Measurements from ENCODE around the gene MRPL1. TPM values are rescaled to one million over a fixed set of nuclear protein-coding genes. Genes with fewer than 3 reads are reported as not detected.

The MRPL1 gene
- total and polyA plus RNA-seq, 2 of the 13 experiments (the other 11 are each of a cell fraction or from before 2014, with no cell fraction given) = 23.3 to 61.5 TPM

DNA sequence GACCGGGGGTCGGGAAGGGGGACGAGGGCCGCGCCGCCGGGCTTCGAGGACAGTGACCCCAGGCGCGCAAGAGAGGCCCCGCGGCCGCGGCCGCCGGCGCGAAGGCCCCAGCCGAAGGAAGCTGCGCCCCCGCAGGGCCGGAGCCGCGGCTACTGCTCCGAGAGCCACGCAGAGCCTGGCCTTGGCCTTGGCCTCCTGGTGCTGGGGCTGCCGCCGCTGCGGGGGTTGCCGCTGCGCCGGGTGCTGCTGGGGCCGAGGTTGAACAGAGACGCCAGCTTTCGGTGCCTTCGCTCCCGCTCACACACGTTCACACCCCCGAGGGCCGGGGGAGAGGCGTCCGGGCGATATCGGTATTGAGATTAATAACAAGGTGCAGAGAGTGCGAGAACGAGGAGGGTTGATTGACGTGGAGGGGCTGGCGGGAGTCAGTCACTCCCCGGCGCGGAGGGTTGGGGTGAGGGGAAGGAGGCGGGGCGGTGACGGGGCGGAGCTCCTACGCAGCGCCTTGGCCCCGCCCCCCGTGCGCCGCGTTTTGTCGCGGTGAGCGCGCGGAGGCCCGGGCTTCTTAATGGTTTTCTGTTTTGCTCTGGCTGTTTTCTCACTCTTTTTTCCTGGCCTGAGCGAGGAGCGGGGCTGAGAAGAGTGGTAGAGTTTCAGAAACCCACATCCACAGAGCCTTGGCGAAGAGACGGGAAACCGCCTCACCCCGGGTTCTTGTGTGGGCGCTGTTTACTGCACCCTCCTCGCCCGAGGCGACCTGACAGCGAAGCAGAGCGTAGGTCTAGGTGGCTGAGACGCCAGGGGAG lies 42.6 kb upstream of the MRPL1 start (continued):
- no peak for TF ChIP-seq HNRNPUL1 (IDR thresholded peaks at IDR 0.05; ENCODE audit: low read depth, low read length)
- TF ChIP-seq, protein P1, sequence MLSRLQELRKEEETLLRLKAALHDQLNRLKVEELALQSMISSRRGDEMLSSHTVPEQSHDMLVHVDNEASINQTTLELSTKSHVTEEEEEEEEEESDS (CRISPR knock-in tag; IDR thresholded peaks at IDR 0.05; ENCODE audit: borderline replicate concordance) = no peak
- TF ChIP-seq ZNF263 (CRISPR knock-in tag; IDR thresholded peaks at IDR 0.05) = no peak
- TF ChIP-seq, protein P2, sequence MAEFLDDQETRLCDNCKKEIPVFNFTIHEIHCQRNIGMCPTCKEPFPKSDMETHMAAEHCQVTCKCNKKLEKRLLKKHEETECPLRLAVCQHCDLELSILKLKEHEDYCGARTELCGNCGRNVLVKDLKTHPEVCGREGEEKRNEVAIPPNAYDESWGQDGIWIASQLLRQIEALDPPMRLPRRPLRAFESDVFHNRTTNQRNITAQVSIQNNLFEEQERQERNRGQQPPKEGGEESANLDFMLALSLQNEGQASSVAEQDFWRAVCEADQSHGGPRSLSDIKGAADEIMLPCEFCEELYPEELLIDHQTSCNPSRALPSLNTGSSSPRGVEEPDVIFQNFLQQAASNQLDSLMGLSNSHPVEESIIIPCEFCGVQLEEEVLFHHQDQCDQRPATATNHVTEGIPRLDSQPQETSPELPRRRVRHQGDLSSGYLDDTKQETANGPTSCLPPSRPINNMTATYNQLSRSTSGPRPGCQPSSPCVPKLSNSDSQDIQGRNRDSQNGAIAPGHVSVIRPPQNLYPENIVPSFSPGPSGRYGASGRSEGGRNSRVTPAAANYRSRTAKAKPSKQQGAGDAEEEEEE (CRISPR knock-in tag; IDR thresholded peaks at IDR 0.05; ENCODE audit: borderline replicate concordance) = no peak
- TF ChIP-seq, protein P3, sequence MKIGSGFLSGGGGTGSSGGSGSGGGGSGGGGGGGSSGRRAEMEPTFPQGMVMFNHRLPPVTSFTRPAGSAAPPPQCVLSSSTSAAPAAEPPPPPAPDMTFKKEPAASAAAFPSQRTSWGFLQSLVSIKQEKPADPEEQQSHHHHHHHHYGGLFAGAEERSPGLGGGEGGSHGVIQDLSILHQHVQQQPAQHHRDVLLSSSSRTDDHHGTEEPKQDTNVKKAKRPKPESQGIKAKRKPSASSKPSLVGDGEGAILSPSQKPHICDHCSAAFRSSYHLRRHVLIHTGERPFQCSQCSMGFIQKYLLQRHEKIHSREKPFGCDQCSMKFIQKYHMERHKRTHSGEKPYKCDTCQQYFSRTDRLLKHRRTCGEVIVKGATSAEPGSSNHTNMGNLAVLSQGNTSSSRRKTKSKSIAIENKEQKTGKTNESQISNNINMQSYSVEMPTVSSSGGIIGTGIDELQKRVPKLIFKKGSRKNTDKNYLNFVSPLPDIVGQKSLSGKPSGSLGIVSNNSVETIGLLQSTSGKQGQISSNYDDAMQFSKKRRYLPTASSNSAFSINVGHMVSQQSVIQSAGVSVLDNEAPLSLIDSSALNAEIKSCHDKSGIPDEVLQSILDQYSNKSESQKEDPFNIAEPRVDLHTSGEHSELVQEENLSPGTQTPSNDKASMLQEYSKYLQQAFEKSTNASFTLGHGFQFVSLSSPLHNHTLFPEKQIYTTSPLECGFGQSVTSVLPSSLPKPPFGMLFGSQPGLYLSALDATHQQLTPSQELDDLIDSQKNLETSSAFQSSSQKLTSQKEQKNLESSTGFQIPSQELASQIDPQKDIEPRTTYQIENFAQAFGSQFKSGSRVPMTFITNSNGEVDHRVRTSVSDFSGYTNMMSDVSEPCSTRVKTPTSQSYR (CRISPR knock-in tag; IDR thresholded peaks at IDR 0.05; ENCODE audit: borderline replicate concordance) = peak; percentile 20
- no peak for TF ChIP-seq GTF2F1 (IDR thresholded peaks at IDR 0.05; ENCODE audit: low read length)
- TF ChIP-seq, protein P4, sequence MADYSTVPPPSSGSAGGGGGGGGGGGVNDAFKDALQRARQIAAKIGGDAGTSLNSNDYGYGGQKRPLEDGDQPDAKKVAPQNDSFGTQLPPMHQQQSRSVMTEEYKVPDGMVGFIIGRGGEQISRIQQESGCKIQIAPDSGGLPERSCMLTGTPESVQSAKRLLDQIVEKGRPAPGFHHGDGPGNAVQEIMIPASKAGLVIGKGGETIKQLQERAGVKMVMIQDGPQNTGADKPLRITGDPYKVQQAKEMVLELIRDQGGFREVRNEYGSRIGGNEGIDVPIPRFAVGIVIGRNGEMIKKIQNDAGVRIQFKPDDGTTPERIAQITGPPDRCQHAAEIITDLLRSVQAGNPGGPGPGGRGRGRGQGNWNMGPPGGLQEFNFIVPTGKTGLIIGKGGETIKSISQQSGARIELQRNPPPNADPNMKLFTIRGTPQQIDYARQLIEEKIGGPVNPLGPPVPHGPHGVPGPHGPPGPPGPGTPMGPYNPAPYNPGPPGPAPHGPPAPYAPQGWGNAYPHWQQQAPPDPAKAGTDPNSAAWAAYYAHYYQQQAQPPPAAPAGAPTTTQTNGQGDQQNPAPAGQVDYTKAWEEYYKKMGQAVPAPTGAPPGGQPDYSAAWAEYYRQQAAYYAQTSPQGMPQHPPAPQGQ (CRISPR knock-in tag; IDR thresholded peaks at IDR 0.05; ENCODE audit: borderline replicate concordance) = no peak
- TF ChIP-seq ZNF724P (CRISPR knock-in tag; IDR thresholded peaks at IDR 0.05; ENCODE audit: borderline replicate concordance) = peak; percentile 39; the same call in 1 of the 2 replicates
- TF ChIP-seq, protein P5, sequence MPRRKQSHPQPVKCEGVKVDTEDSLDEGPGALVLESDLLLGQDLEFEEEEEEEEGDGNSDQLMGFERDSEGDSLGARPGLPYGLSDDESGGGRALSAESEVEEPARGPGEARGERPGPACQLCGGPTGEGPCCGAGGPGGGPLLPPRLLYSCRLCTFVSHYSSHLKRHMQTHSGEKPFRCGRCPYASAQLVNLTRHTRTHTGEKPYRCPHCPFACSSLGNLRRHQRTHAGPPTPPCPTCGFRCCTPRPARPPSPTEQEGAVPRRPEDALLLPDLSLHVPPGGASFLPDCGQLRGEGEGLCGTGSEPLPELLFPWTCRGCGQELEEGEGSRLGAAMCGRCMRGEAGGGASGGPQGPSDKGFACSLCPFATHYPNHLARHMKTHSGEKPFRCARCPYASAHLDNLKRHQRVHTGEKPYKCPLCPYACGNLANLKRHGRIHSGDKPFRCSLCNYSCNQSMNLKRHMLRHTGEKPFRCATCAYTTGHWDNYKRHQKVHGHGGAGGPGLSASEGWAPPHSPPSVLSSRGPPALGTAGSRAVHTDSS (CRISPR knock-in tag; conservative IDR thresholded peaks at IDR 0.05) = 0 out of 2 replicates have a peak, but pooled peaks have one; percentile 22
- peak; percentile 84; the same call in 1 of the 2 replicates for TF ChIP-seq SRY (CRISPR knock-in tag; IDR thresholded peaks at IDR 0.05)
- TF ChIP-seq SP140L (CRISPR knock-in tag; IDR thresholded peaks at IDR 0.05; ENCODE audit: borderline replicate concordance) = 0 out of 2 replicates have a peak, but pooled peaks have one; percentile 32
- peak; percentile 80 for TF ChIP-seq ZNF350 (CRISPR knock-in tag; IDR thresholded peaks at IDR 0.05; ENCODE audit: borderline replicate concordance, low read depth)
- TF ChIP-seq NRL (CRISPR knock-in tag; IDR thresholded peaks at IDR 0.05; ENCODE audit: borderline replicate concordance) = peak; percentile 47; the same call in 1 of the 2 replicates
- TF ChIP-seq MYC (CRISPR knock-in tag; IDR thresholded peaks at IDR 0.05; ENCODE audit: borderline replicate concordance) = peak; percentile 45; the same call in 1 of the 2 replicates
- TF ChIP-seq, protein P6, sequence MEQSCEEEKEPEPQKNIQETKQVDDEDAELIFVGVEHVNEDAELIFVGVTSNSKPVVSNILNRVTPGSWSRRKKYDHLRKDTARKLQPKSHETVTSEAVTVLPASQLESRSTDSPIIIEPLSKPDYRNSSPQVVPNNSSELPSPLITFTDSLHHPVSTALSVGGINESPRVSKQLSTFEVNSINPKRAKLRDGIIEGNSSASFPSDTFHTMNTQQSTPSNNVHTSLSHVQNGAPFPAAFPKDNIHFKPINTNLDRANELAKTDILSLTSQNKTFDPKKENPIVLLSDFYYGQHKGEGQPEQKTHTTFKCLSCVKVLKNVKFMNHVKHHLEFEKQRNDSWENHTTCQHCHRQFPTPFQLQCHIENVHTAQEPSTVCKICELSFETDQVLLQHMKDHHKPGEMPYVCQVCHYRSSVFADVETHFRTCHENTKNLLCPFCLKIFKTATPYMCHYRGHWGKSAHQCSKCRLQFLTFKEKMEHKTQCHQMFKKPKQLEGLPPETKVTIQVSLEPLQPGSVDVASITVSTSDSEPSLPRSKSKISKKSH (CRISPR knock-in tag; IDR thresholded peaks at IDR 0.05; ENCODE audit: borderline replicate concordance) = peak; percentile 43; the same call in 1 of the 2 replicates
- no peak for TF ChIP-seq ZNF232 (CRISPR knock-in tag; IDR thresholded peaks at IDR 0.05; ENCODE audit: borderline replicate concordance)
- TF ChIP-seq NAIF1 (CRISPR knock-in tag; IDR thresholded peaks at IDR 0.05; ENCODE audit: borderline replicate concordance) = no peak
